Fibroblast of the aortic adventitia (primary cell): ENCODE measurements around the gene C5orf58. TPM values are rescaled to one million over a fixed set of nuclear protein-coding genes. Genes with fewer than 3 reads are reported as not detected.

Experiments used
- DNase-seq: peaks from one replicate; pipeline ENCODE4 v3.0.0-alpha.2; 2010; ENCODE audit warnings: low read depth
- H3K4me3 ChIP-seq: 2 replicates; pipeline ENCODE4 v1.5.1; 2011; ENCODE audit warnings: low read depth, mild to moderate bottlenecking, control low read depth, low read length, moderate library complexity
- total RNA-seq: library from RNA; depleted of rRNA; stranded (reverse); fragments of >200 nt; gene quantifications from 2 replicates; pipeline ENCODE4 v1.2.3, GENCODE V29; 2012; ENCODE audit warnings: low replicate concordance
- TF ChIP-seq, protein P1 (sequence below): IDR thresholded peaks from 2 replicates; pipeline ENCODE4 v1.5.1; 2011; ENCODE audit warnings: mild to moderate bottlenecking, low read length, control low read depth, inconsistent platforms; ENCODE audit not compliant: insufficient read depth

C5orf58 gene
- total RNA-seq, 1 donor: not detected

DNA sequence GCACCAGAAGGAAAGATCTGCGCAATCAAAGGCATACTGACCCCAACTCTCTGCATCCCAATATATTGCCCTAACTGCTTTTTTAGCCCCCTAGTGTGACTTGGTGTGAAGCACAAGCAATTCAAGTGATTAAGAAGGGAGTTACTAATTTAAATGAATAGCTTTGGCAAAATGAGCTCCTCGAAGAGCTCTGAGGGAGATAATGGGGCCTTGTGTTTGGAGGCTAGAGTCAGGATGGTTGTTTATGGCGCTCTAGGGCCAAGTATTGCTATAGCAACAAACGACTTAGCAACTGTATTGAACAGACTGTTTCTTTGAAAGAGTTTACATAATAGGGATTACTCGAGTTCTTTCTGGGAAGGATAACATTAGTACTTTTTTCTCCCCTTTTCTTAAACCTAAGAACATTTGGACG is 11.5 kb upstream of the C5orf58 start:
- DNase-seq: no peak
- TF ChIP-seq, protein P1, sequence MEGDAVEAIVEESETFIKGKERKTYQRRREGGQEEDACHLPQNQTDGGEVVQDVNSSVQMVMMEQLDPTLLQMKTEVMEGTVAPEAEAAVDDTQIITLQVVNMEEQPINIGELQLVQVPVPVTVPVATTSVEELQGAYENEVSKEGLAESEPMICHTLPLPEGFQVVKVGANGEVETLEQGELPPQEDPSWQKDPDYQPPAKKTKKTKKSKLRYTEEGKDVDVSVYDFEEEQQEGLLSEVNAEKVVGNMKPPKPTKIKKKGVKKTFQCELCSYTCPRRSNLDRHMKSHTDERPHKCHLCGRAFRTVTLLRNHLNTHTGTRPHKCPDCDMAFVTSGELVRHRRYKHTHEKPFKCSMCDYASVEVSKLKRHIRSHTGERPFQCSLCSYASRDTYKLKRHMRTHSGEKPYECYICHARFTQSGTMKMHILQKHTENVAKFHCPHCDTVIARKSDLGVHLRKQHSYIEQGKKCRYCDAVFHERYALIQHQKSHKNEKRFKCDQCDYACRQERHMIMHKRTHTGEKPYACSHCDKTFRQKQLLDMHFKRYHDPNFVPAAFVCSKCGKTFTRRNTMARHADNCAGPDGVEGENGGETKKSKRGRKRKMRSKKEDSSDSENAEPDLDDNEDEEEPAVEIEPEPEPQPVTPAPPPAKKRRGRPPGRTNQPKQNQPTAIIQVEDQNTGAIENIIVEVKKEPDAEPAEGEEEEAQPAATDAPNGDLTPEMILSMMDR: no peak
- no peak overlapping the region for H3K4me3 ChIP-seq

DNA sequence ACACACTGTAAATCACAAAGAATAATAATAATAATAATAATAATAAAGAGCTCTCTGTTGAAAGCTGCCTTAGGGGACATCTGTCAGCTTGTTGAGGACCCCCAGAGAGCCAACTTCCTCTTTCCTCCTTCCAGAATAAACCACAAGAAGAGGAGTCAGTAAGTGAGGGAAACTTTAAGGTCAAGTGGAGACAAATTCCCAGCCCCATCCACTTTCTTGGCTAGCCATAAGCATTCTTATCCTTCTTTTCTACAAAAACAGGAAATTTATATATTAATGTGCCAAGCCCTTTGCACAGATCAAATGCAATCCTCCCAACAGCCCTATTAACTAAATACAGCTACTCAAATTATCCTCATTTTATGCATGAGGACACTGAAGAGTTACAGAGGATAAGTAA is 9.4 kb upstream of the C5orf58 start:
- DNase-seq: peak; percentile 37
- H3K4me3 ChIP-seq: no peak overlapping the region

GRCh38 chr5:170223906-170224305 is 8.9 kb upstream of the C5orf58 start:
- H3K4me3 ChIP-seq: no peak overlapping the region
- no peak for DNase-seq
- TF ChIP-seq, protein P1: no peak

More for the DNA sequence above, 9.4 kb upstream of the C5orf58 start:
- TF ChIP-seq, protein P1: no peak

GRCh38 chr5:170225326-170226128 is 7.3 kb upstream of the C5orf58 start:
- H3K4me3 ChIP-seq: no peak overlapping the region
- TF ChIP-seq, protein P1: peak; percentile 84
- peak; percentile 72 for DNase-seq

GRCh38 chr5:170226129-170226615 is 6.6 kb upstream of the C5orf58 start:
- DNase-seq: no peak
- H3K4me3 ChIP-seq: no peak overlapping the region
- TF ChIP-seq, protein P1: no peak

- DNase-seq: no peak
- TF ChIP-seq, protein P1: no peak
- H3K4me3 ChIP-seq: no peak overlapping the region
Measured at GRCh38 chr5:170226661-170227060, 6.1 kb upstream of the C5orf58 start.
